NCI-H460 (cell line): ENCODE data around the gene PPP1R7. TPM values are rescaled to one million over a fixed set of nuclear protein-coding genes. Genes with fewer than 3 reads are reported as not detected.

ENCODE experiments used
- DNase-seq: peaks from one replicate; pipeline ENCODE4 v3.0.0-alpha.2; 2016; ENCODE audit warnings: low read depth; ENCODE audit errors: extremely low read depth
- total RNA-seq: library from RNA; depleted of rRNA; stranded (reverse); fragments of >200 nt; shearing (Covaris generic); gene quantifications from 2 replicates; pipeline ENCODE4 v1.2.3, GENCODE V29; 2014

Gene PPP1R7
- total RNA-seq, 1 experiment from 2014 or later = 74.1 TPM

- no peak for DNase-seq
These were observed 7.7 kb downstream of the PPP1R7 start for GRCh38 chr2:241157841-241158545.

GRCh38 chr2:241158546-241158900, 8.3 kb downstream of the PPP1R7 start:
- no peak for DNase-seq

GRCh38 chr2:241159116-241159515, 8.8 kb downstream of the PPP1R7 start:
- DNase-seq = no peak

- no peak for DNase-seq
These were observed 10.1 kb downstream of the PPP1R7 start for GRCh38 chr2:241160318-241160717.

GRCh38 chr2:241161646-241162281, 11.5 kb downstream of the PPP1R7 start:
- DNase-seq = no peak

- no peak for DNase-seq
These were observed 13.4 kb downstream of the PPP1R7 start for GRCh38 chr2:241163601-241164118.

GRCh38 chr2:241168366-241168765, 18.1 kb downstream of the PPP1R7 start:
- no peak for DNase-seq

GRCh38 chr2:241173557-241173956, 23.3 kb downstream of the PPP1R7 start:
- no peak for DNase-seq

- DNase-seq = no peak
These were observed 27.5 kb downstream of the PPP1R7 start for GRCh38 chr2:241177526-241178334.

GRCh38 chr2:241178961-241179360, 28.7 kb downstream of the PPP1R7 start:
- no peak for DNase-seq

GRCh38 chr2:241179899-241180298, 29.6 kb downstream of the PPP1R7 start:
- no peak for DNase-seq

- no peak for DNase-seq
These were observed 30.2 kb downstream of the PPP1R7 start for GRCh38 chr2:241180495-241180894.

GRCh38 chr2:241182126-241182525, 31.9 kb downstream of the PPP1R7 start:
- DNase-seq = no peak

- no peak for DNase-seq
These were observed 32.4 kb downstream of the PPP1R7 start for GRCh38 chr2:241182531-241183133.

- no peak for DNase-seq
These were observed 33.0 kb downstream of the PPP1R7 start for GRCh38 chr2:241183221-241183620.

- DNase-seq = no peak
These were observed 34.6 kb downstream of the PPP1R7 start for GRCh38 chr2:241184901-241185300.

GRCh38 chr2:241185961-241186360, 35.7 kb downstream of the PPP1R7 start:
- DNase-seq = no peak

GRCh38 chr2:241187101-241187917, 37.0 kb downstream of the PPP1R7 start:
- DNase-seq = no peak

- DNase-seq = no peak
These were observed 37.6 kb downstream of the PPP1R7 start for GRCh38 chr2:241187918-241188234.

- no peak for DNase-seq
These were observed 38.3 kb downstream of the PPP1R7 start, which contains the start of gene ANO7 for GRCh38 chr2:241188361-241189092. Gene ANO7, plus strand, starts transcription at chr2:241188677. Its CDS starts 1,387 bp downstream, at chr2:241190064.
